ENCODE data around the gene C1orf198. TPM values are rescaled to one million over a fixed set of nuclear protein-coding genes. Genes with fewer than 3 reads are reported as not detected.

Gene C1orf198
- total and polyA plus RNA-seq, 12 donors = 15.2 to 59.4 (median 24.6) TPM

GRCh38 chr1:230858236-230858820 is 10.0 kb downstream of the C1orf198 start:
- H3K4me3 ChIP-seq = no peak overlapping the region
- H3K27ac ChIP-seq = peak overlapping the region in 2 of 5 donors; percentile 59 to 62
- H3K4me1 ChIP-seq (replicated peaks in 1 of 2) = peaks cover 0 to 14% of the 10 kb centered on the region in 2 donors
- no peak for TF ChIP-seq POLR2A (IDR thresholded peaks at IDR 0.05)
- TF ChIP-seq CTCF (IDR thresholded peaks at IDR 0.05) = no peak
- peaks cover 0 to 6% of the 10 kb centered on the region in 2 donors for H3K36me3 ChIP-seq (replicated peaks in 1 of 2)
- H3K9me3 ChIP-seq (replicated peaks in 1 of 3) = no peaks in the 10 kb centered on the region
- WGBS, 4 donors = 85 to 92% (median 88%) methylated on average over 7 of the region's 7 CpGs
- DNase-seq = no peak
- no peaks in the 10 kb centered on the region for H3K27me3 ChIP-seq
- intact Hi-C loops (cut with DNase I) = no loop called here

DNA sequence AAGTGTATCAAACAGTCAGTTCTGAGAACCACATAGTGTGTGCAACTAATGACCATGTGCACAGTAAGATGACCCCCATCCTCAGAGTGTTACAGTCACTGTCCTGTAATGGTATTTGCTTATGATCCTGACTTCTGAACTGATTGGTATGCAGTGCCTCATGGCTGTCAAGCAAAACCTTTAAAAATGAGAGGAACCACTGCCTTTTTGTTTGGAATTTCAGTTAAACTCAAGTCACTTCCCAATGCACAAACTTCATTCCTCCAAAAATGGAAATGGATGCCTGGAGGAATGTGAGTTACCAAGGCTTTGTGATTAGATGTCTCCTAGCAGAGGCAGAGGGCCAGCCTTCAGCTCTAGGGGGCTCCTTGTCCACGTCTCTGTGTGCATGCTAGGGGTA is 10.5 kb downstream of the C1orf198 start:
- WGBS, 4 donors = 43 to 80% (median 72%) methylated on average over 1 of the region's 1 CpG
- Histone ChIP-seq H3K27ac (peak overlapping the region in 2 of 5 donors; percentile 42 to 62), H3K36me3 (replicated peaks in 1 of 2) (peaks cover 0 to 6% of the 10 kb centered on the region in 2 donors), H3K4me3 (no peak overlapping the region), H3K4me1 (replicated peaks in 1 of 2) (peaks cover 0 to 11% of the 10 kb centered on the region in 2 donors), H3K27me3 (no peaks in the 10 kb centered on the region), H3K9me3 (replicated peaks in 1 of 3) (no peaks in the 10 kb centered on the region)
- DNase-seq = no peak
- intact Hi-C loops (cut with DNase I) = no loop called here
- TF ChIP-seq CTCF (IDR thresholded peaks at IDR 0.05) (no peak), POLR2A (IDR thresholded peaks at IDR 0.05) (no peak)

DNA sequence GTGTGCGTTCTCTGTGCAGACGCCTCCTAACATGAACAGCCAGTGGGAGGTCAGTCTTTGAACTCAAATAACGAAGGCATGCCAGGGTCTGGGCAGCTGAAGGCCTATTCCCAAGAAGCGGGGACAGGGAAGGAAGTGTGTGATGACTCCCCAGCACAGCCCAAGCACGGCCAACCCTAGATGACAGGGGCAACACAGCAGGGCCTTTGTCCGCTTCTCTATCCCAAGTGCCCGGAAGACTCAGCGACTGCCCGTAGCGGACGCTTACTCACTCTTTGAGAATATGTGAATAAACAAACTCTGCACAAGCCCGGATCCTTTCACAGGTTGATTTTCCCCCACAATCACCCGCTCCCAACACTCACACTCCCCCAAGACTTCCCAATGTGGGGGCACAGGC is 11.2 kb downstream of the C1orf198 start:
- H3K27ac ChIP-seq = peak overlapping the region in 2 of 5 donors; percentile 42 to 62
- TF ChIP-seq CTCF (IDR thresholded peaks at IDR 0.05) (no peak), POLR2A (IDR thresholded peaks at IDR 0.05) (no peak)
- peaks cover 0 to 6% of the 10 kb centered on the region in 2 donors for H3K36me3 ChIP-seq (replicated peaks in 1 of 2)
- intact Hi-C loops (cut with DNase I) = no loop called here
- peaks cover 0 to 11% of the 10 kb centered on the region in 2 donors for H3K4me1 ChIP-seq (replicated peaks in 1 of 2)
- H3K9me3 ChIP-seq (replicated peaks in 1 of 3) = no peaks in the 10 kb centered on the region
- no peaks in the 10 kb centered on the region for H3K27me3 ChIP-seq
- WGBS, 4 donors = 88 to 96% (median 94%) methylated on average over 12 to 13 of the region's 13 CpGs
- no peak overlapping the region for H3K4me3 ChIP-seq
- no peak for DNase-seq

DNA sequence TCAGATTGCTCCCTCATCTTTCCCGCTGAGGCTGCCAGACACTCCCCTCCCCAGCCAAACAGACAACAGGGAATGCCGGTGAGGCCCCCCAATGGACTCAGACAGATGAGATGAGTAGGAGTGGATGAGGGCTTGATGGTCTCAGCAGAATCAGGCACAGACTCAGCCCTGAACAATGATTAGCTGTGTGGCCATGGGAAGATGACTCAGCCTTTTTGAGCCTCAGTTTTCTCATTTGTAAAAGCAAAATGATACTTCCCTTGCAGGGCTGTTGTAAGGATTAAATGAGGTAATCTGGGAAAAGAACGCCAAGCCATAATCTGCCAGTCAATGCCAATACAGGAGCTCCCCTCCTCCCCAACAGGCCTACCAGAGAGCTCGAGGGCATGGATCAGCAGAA is 12.4 kb downstream of the C1orf198 start:
- Histone ChIP-seq H3K27me3 (no peaks in the 10 kb centered on the region), H3K27ac (no peak overlapping the region), H3K36me3 (replicated peaks in 1 of 2) (peaks cover 0 to 6% of the 10 kb centered on the region in 2 donors), H3K9me3 (replicated peaks in 1 of 3) (no peaks in the 10 kb centered on the region), H3K4me1 (replicated peaks in 1 of 2) (peaks cover 0 to 11% of the 10 kb centered on the region in 2 donors), H3K4me3 (no peak overlapping the region)
- no peak for DNase-seq
- intact Hi-C loops (cut with DNase I) = no loop called here
- TF ChIP-seq CTCF (IDR thresholded peaks at IDR 0.05) (no peak), POLR2A (IDR thresholded peaks at IDR 0.05) (no peak)
- 84 to 93% (median 90%) methylated on average over 4 of the region's 4 CpGs for WGBS, 4 donors
